Measurements from ENCODE around the gene RPP21. TPM values are rescaled to one million over a fixed set of nuclear protein-coding genes. Genes with fewer than 3 reads are reported as not detected.

The RPP21 gene
- total RNA-seq, 6 donors from 2014 or later, result 34.6 to 72.4 (median 45.5) TPM

DNA sequence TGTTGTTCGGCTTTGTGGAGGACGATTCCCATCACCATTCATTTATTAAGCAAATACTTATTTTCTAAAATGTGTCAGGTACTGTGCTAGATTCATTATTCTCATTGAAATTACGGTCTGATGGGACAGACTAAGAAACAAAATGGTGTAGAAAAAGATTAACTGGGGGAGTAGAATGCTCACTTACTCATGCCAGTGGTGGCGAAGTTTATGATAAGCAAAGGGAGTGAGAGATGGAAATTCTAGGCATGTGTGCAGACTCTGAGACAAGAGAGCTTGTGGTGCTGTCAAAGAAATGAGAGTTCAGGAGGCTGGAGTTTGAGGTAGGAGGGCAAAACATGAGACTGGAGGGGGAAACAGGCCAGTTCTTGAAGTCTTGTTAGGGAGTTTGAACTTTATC is 896 bp downstream of the RPP21 start:
- 46 to 52% methylated on average over 4 of the region's 4 CpGs for WGBS, 2 donors
- DNase-seq (no peak), ATAC-seq (ENCODE audit: low FRiP score in 2 of 2) (no peak)
- peak overlapping the region in 3 of 4 donors; percentile 62 to 92 (median 76) for H3K4me3 ChIP-seq
- no peak for TF ChIP-seq EP300 (IDR thresholded peaks at IDR 0.05)
- TF ChIP-seq POLR2AphosphoS5 (IDR thresholded peaks at IDR 0.05), result no peak
- TF ChIP-seq POLR2A (IDR thresholded peaks at IDR 0.05), result no peak
- TF ChIP-seq, protein P1, sequence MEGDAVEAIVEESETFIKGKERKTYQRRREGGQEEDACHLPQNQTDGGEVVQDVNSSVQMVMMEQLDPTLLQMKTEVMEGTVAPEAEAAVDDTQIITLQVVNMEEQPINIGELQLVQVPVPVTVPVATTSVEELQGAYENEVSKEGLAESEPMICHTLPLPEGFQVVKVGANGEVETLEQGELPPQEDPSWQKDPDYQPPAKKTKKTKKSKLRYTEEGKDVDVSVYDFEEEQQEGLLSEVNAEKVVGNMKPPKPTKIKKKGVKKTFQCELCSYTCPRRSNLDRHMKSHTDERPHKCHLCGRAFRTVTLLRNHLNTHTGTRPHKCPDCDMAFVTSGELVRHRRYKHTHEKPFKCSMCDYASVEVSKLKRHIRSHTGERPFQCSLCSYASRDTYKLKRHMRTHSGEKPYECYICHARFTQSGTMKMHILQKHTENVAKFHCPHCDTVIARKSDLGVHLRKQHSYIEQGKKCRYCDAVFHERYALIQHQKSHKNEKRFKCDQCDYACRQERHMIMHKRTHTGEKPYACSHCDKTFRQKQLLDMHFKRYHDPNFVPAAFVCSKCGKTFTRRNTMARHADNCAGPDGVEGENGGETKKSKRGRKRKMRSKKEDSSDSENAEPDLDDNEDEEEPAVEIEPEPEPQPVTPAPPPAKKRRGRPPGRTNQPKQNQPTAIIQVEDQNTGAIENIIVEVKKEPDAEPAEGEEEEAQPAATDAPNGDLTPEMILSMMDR (IDR thresholded peaks at IDR 0.05), result no peak
- H3K27me3 ChIP-seq, result no peaks in the 10 kb centered on the region
- peaks cover 4 to 10% (median 7%) of the 10 kb centered on the region in 4 donors for H3K4me1 ChIP-seq
- no peaks in the 10 kb centered on the region for H3K9me3 ChIP-seq
- peak overlapping the region in 2 of 4 donors; percentile 86 to 89 for H3K27ac ChIP-seq
- peaks cover 0 to 29% (median 21%) of the 10 kb centered on the region in 4 donors for H3K36me3 ChIP-seq

DNA sequence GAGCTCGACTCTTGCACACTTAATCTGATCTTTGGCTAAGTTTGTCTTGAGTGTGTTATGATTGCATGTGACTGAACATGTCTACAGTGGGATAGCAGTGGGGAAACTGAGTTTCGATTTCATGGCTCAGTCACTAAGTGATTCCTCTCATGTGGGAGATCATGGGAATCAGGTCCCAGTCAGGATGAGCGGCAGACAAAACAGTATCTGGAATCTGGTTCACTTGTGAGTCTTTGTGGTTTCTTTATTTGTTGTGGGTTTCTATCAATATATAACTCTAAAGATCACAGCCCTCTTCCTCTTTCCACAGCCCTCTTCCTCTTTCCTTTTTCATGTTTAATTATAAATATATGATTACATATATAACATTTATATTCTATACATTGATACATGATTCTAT is 4.0 kb downstream of the RPP21 start:
- DNase-seq, result no peak
- WGBS, 2 donors, result 52% methylated on average over 3 of the region's 3 CpGs
- Histone ChIP-seq H3K9me3 (no peaks in the 10 kb centered on the region), H3K27ac (no peak overlapping the region), H3K4me1 (peaks cover 4 to 10% (median 7%) of the 10 kb centered on the region in 4 donors), H3K36me3 (peaks cover 0 to 12% (median 8%) of the 10 kb centered on the region in 4 donors), H3K4me3 (no peak overlapping the region), H3K27me3 (no peaks in the 10 kb centered on the region)
- TF ChIP-seq POLR2AphosphoS5 (IDR thresholded peaks at IDR 0.05) (no peak), EP300 (IDR thresholded peaks at IDR 0.05) (no peak), POLR2A (IDR thresholded peaks at IDR 0.05) (no peak)
- TF ChIP-seq, protein P1 (IDR thresholded peaks at IDR 0.05), result no peak
- ATAC-seq (ENCODE audit: low FRiP score in 2 of 2), result no peak

DNA sequence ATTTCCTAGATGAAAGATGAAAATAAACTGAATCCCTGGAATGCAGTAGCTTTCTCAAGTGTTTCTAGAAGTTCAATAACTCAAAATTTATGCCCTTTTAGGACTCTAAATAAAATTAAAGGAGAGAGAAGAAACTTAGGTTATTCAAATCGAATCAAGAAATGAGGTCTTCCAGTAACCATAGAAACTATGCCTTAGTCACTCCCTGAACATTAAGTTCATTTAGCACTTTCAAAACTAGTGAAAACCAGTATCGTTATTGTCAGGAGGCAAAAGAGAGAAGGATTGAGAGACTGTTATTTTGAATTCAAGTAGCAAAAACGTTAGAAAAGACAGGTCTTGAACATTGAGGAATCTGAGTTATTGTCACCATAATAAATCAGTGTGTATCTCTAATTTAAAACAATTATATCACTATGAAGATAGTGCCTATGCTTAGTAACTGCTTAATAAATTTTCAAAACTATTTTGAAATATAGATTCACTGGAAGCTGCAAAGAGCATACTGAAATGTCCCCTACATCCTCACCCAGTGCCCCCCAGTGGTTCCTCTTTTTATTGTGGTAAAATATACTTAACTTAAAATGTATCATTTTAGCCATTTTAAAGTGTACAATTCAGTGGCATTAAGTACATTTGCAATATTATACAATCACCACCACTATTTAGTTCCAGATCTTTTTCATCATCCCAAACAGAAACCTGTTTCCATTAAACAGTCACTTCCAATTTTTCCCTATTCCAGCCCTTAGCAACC is 4.6 kb downstream of the RPP21 start:
- H3K27ac ChIP-seq, result no peak overlapping the region
- peaks cover 4 to 10% (median 7%) of the 10 kb centered on the region in 4 donors for H3K4me1 ChIP-seq
- WGBS, 2 donors, result 62 to 68% methylated on average over 3 of the region's 3 CpGs
- H3K27me3 ChIP-seq, result no peaks in the 10 kb centered on the region
- H3K9me3 ChIP-seq, result no peaks in the 10 kb centered on the region
- TF ChIP-seq, protein P1 (IDR thresholded peaks at IDR 0.05), result no peak
- TF ChIP-seq POLR2A (IDR thresholded peaks at IDR 0.05), result no peak
- no peak for TF ChIP-seq POLR2AphosphoS5 (IDR thresholded peaks at IDR 0.05)
- TF ChIP-seq EP300 (IDR thresholded peaks at IDR 0.05), result no peak
- no peak overlapping the region for H3K4me3 ChIP-seq
- peaks cover 0 to 12% (median 8%) of the 10 kb centered on the region in 4 donors for H3K36me3 ChIP-seq
- DNase-seq, result no peak
- no peak for ATAC-seq (ENCODE audit: low FRiP score in 2 of 2)

DNA sequence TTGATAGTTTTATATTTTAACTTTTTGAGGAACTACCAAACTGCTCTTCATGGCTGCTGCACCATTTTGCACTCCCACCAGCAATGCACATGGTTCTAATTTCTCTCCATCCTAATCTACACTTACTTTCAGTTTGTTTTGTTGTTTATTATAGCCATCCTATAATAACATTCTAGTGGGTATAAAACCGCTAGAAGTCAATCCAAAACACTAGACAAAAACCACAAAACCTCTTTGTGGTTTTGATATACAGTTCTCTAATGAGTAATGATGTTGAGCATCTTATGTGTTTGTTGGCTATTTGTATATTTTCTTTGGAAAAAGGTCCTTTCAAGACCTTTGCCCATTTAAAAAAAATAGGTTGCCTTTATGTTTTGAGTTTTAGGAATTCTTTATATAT is 5.6 kb downstream of the RPP21 start:
- H3K9me3 ChIP-seq, result no peaks in the 10 kb centered on the region
- peaks cover 0 to 12% (median 8%) of the 10 kb centered on the region in 4 donors for H3K36me3 ChIP-seq
- WGBS, 2 donors, result 42 to 54% methylated on average over 1 of the region's 1 CpG
- H3K4me1 ChIP-seq, result peaks cover 4 to 8% (median 6%) of the 10 kb centered on the region in 4 donors
- TF ChIP-seq, protein P1 (IDR thresholded peaks at IDR 0.05), result no peak
- no peak for TF ChIP-seq EP300 (IDR thresholded peaks at IDR 0.05)
- no peak for TF ChIP-seq POLR2A (IDR thresholded peaks at IDR 0.05)
- TF ChIP-seq POLR2AphosphoS5 (IDR thresholded peaks at IDR 0.05), result no peak
- H3K27ac ChIP-seq, result no peak overlapping the region
- H3K27me3 ChIP-seq, result no peaks in the 10 kb centered on the region
- ATAC-seq (ENCODE audit: low FRiP score in 2 of 2) (no peak), DNase-seq (no peak)
- no peak overlapping the region for H3K4me3 ChIP-seq

All from upper lobe of left lung (tissue), 6 donors.